ENCODE data around the gene TMSB4X.

Gene TMSB4X

DNA sequence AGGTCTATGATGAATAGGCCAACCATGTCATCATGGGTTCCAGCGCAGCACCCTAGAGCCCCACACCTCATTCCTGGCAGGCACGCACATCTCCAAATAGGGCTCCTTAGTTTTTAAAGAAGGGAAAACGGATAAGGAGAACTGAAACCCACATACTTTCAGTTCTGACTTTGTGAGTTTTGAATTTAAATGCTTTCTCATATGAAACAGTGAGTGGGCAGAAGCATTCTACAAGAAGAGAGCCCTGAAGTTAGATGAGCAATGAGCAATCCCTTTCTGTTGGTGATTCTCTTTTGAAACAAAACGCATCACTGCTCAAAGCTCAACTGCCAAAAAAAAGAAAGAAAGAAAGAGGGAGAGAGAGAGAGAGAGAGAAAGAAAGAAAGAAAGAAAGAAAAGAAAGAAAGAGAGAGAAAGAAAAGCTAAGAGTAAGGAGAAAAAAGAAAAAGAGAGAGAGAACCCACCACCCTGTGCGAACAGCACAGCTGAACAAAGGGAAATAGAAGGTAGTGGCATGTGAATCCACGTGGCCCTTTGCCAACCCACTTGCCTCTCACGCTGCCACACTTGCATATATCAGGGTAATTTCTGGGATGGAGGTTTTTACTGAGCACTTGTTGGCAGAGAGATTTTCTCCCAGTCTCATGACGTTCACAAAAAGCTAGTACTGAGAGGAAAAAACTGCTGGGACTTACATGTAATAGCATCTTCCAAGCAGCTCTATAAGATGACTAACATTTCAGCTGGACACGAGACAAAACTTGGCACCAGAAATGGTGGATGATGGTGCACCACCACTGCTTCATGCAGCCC lies 31.0 kb downstream of the TMSB4X start:
- in situ Hi-C loops (cut with MboI; ENCODE audit: low pct_unique_long_range_greater_than_20kb, low sequenced_read_pairs, unreplicated experiment), result loop anchor here (10.0 kb wide), 1 partner anchor 79 kb away; no protein-coding TSS in a partner anchor
- DNase-seq (ENCODE audit: low spot score), result peak; percentile 56
- TF ChIP-seq, protein P1, sequence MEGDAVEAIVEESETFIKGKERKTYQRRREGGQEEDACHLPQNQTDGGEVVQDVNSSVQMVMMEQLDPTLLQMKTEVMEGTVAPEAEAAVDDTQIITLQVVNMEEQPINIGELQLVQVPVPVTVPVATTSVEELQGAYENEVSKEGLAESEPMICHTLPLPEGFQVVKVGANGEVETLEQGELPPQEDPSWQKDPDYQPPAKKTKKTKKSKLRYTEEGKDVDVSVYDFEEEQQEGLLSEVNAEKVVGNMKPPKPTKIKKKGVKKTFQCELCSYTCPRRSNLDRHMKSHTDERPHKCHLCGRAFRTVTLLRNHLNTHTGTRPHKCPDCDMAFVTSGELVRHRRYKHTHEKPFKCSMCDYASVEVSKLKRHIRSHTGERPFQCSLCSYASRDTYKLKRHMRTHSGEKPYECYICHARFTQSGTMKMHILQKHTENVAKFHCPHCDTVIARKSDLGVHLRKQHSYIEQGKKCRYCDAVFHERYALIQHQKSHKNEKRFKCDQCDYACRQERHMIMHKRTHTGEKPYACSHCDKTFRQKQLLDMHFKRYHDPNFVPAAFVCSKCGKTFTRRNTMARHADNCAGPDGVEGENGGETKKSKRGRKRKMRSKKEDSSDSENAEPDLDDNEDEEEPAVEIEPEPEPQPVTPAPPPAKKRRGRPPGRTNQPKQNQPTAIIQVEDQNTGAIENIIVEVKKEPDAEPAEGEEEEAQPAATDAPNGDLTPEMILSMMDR (IDR thresholded peaks at IDR 0.05; ENCODE audit: extremely low read depth, insufficient read depth, missing control alignments), result no peak

DNA sequence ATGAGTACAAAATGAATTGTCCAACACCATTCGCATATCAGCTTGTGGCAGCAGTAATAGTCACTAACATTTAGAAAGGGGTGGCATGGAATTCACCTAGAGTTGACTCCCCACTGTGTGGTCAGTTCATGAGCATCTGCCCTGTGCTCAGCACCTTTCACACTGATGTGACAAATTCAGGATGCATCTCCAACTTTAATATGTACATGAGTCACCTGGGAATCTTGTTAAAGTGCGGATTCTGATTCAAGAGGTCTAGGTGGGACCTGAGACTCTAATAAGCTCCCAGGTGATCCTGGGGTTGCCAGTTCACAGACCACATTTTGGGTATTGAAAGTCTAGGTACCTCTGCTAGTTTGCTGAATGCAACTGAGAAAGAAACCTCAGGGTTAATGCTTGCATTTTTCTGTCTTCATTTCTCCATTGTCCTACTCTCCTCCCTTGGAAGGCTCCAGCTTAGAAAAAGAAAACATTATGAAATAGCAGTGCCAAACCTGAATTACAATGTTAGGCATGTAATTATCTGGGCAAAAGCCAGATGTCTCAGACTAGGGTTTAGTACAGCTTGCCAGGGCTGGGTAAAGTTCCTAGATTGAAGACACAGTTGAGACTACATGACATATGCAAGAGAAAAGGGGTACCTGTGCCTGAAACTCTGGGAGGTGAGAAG lies 32.7 kb downstream of the TMSB4X start:
- TF ChIP-seq, protein P1 (IDR thresholded peaks at IDR 0.05; ENCODE audit: extremely low read depth, insufficient read depth, missing control alignments), result no peak
- no peak for DNase-seq (ENCODE audit: low spot score)
- in situ Hi-C loops (cut with MboI; ENCODE audit: low pct_unique_long_range_greater_than_20kb, low sequenced_read_pairs, unreplicated experiment), result loop anchor here (10.0 kb wide), 1 partner anchor 77 kb away; no protein-coding TSS in a partner anchor

DNA sequence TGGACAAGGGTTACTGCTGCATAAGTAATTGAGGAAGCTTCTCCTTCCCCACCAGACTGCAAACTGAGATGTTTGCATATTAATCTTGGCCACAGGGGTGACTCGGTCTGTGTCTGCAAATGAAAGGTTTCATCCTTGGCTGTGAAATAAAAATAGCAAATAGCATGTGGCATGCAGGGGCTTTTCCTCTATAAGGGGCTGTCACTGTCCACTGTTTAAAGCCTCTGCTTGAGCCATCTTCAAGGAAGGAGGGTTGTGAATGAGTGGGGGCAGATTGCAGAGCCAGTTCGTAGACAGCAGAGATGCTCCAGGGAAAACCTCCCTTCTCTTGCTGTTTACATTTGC lies 33.3 kb downstream of the TMSB4X start:
- in situ Hi-C loops (cut with MboI; ENCODE audit: low pct_unique_long_range_greater_than_20kb, low sequenced_read_pairs, unreplicated experiment), result loop anchor here (10.0 kb wide), 1 partner anchor 77 kb away; no protein-coding TSS in a partner anchor
- TF ChIP-seq, protein P1 (IDR thresholded peaks at IDR 0.05; ENCODE audit: extremely low read depth, insufficient read depth, missing control alignments), result no peak
- no peak for DNase-seq (ENCODE audit: low spot score)

DNA sequence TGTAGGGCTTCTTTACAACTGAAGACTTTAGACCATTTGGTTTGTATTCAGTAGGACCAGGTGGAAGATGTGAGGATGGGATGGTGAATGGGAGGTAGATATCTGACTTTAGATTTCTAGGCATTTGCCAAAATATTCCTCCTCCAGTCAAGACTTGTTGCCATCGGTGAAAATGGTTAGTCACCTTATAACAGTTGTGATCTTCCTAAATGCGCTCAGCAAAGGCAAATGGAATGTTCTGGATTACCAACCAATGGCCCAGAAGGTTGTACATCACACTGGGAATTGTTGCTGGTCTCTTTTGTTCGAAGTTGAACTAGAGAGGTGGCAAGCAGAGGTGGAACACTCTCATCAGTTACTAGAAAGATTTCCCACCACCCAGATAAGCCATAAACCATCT lies 33.9 kb downstream of the TMSB4X start:
- TF ChIP-seq, protein P1 (IDR thresholded peaks at IDR 0.05; ENCODE audit: extremely low read depth, insufficient read depth, missing control alignments), result no peak
- no peak for DNase-seq (ENCODE audit: low spot score)
- in situ Hi-C loops (cut with MboI; ENCODE audit: low pct_unique_long_range_greater_than_20kb, low sequenced_read_pairs, unreplicated experiment), result loop anchor here (10.0 kb wide), 1 partner anchor 76 kb away; no protein-coding TSS in a partner anchor

DNA sequence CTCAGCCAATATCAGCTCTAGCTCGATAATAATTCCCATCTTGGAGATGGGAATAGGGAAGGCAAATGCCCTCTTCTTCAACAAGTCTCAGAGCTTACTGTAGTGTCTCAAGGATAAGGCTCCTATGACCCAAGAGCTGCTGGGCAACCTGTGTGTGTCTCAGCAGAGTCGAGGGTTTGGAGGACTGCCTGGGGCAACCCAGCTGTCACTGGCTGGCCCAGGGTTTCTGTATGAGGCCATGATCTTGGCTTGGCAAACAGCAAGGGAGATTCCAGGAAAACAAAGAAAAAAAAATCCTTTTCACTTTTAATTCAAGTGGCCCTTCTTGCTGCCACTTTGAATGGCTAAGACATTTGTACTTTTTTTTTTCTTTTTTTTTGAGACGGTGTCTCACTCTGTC lies 34.4 kb downstream of the TMSB4X start:
- TF ChIP-seq, protein P1 (IDR thresholded peaks at IDR 0.05; ENCODE audit: extremely low read depth, insufficient read depth, missing control alignments), result no peak
- no peak for DNase-seq (ENCODE audit: low spot score)
- in situ Hi-C loops (cut with MboI; ENCODE audit: low pct_unique_long_range_greater_than_20kb, low sequenced_read_pairs, unreplicated experiment), result loop anchor here (10.0 kb wide), 1 partner anchor 76 kb away; no protein-coding TSS in a partner anchor

DNA sequence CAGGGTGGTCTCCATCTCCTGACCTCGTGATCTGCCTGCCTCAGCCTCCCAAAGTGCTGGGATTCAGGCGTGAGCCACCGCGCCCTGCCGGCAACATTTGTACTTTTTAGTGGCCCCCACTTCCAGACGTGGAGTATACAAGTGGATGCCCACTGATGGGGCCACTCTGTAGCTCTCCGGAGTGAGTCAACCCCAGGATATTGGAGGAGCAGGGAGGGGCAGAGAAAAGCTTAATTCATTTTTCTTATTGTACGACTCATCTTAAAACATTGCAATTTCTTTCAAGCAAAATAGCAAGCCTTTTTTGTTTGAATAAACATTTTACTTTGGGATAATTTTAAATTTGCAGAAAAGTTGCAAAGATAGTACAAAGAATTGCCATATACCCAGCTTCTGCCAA lies 34.9 kb downstream of the TMSB4X start:
- TF ChIP-seq, protein P1 (IDR thresholded peaks at IDR 0.05; ENCODE audit: extremely low read depth, insufficient read depth, missing control alignments), result no peak
- in situ Hi-C loops (cut with MboI; ENCODE audit: low pct_unique_long_range_greater_than_20kb, low sequenced_read_pairs, unreplicated experiment), result loop anchor here (10.0 kb wide), 1 partner anchor 75 kb away; no protein-coding TSS in a partner anchor
- DNase-seq (ENCODE audit: low spot score), result no peak

Measured in GM13977 (cell line).